GM19463 (cell line): ENCODE measurements around the gene XRCC6.
"Not testable (repeated sequence)": the region's sequence is repeated elsewhere in the genome, so short reads cannot be mapped to it uniquely, and the experiment has no call there.

Experiments
- ATAC-seq: cut with Tn5 transposase; IDR thresholded peaks from one replicate; pipeline ENCODE4 v1.9.1; 2021; ENCODE audit warnings: mild to moderate bottlenecking, moderate library complexity; ENCODE audit not compliant: unreplicated experiment

XRCC6 gene

DNA sequence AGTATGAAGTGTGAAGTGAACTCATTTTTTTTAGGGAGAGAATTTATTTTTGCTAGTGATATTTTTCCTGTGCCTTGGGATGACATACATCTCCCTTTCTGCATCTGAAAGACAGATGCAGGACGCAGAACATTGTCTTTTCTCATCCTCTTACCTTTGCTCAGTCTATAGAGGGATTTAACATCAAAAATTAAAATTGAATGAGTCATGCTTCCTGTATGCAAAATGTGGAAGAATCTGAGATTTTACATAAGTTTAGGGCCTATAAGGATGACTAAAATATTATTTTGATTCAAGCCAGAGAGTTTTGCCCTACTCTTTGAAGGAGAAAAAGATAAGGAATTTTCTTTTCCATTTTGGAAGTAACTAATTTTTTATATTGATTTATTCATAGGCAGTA lies 27.3 kb downstream of the XRCC6 start:
- no peak for ATAC-seq

DNA sequence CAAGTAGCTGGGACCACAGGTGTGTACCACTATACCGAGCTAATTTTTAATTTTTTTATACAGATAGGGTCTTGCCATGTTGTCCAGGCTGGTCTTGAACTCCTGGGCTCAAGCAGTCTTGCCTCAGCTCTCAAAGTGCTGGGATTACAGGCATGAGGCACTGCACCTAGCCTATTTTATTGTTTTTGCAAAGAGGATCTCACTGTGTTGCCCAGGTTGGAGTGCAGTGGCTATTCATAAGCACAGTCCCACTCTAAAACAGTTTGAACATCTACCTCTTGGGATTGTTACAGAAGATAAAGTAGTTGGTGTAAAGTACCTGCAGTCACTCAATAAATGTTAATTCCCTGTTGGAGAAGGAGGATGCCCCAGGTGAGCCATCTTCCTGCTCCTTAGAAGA lies 29.1 kb downstream of the XRCC6 start:
- ATAC-seq, result no peak

DNA sequence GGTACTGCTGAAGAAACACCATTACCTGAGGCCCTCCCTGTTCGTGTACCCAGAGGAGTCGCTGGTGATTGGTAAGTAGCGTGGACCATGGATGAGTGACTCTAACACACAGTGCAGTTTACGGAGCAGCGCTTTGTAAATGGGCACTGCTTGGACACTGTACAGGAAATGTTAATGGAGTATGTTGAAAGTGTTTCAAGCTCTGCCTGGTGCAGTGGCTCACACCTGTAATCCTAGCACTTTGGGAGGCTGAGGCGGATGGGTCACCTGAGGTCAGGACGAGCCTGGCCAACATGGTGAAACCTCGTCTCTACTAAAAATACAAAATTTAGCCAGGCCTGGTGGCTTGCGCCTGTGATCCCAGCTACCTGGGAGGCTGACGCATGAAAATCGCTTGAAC lies 29.7 kb downstream of the XRCC6 start:
- no peak for ATAC-seq

DNA sequence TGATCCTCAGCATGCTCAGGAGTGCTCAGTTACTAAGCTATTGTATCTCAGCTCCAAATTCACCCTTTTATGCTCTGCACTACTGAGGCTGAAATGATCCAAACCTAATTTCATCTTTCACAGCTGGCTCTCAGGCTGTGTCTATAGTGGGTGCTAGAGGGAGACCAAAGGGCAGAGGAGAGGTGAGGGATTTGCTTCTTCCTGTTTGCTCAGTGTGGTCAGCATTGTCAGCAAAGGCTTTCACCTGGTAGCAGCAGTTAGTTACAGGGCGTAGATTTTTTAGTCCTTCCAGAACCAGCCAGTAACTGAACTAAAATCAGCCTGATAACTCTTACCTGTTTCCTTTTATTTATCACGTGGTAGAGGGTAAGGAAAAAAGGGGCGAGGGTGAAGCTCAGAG lies 33.2 kb downstream of the XRCC6 start:
- no peak for ATAC-seq

DNA sequence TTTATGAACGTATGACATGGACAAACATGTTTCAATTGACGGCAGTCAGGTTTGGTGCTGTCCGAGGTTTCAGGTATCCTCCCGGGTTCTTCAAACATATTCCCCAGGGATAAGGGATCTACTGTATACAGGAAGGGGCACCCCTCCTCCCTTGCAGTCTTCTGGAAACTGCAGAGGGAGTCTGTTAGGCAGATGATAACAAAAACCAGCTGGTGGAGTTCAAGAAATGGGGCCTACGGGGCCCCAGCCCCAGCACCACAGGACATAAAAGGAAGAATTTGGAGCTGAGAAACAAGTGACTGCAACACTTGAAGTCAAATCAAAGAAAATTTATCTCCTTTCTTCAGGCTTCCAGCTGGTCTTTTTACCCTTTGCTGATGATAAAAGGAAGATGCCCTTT lies 35.5 kb downstream of the XRCC6 start:
- no peak for ATAC-seq

DNA sequence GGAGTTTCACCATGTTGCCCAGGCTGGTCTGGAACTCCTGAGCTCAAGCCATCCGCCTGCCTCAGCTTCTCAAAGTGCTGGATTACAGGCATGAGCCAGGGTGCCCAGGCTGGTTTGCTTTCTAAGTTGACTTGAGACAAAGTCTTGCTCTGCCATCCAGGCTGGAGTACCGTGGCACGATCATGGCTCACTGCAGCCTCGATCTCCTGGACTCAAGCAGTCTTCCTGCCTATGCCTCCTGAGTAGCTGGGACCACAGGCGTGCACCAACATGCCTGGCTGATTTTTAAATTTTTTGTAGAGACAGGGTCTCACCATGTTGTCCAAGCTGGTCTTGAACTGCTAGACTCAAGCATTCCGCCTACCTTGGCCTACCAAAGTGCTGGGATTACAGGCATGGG lies 36.6 kb downstream of the XRCC6 start:
- no peak for ATAC-seq

DNA sequence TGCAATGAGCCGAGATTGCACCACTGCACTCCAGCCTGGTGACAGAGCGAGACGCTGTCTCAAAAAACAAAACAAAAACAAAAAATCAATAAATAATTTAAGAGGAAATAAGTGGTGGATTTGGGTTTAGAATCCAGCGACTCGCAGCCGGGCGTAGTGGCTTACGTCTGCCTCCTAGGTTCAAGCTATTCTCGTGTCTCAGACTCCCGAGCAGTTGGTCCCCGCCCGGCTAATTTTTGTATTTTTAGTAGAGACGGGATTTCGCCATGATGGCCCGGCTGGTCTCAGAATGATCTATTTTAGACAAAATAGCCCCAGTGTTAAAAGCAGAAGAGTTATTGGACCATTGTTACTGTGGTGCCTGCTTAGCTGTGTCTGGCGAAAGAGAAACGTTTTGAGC lies 37.8 kb downstream of the XRCC6 start:
- ATAC-seq, result no peak

DNA sequence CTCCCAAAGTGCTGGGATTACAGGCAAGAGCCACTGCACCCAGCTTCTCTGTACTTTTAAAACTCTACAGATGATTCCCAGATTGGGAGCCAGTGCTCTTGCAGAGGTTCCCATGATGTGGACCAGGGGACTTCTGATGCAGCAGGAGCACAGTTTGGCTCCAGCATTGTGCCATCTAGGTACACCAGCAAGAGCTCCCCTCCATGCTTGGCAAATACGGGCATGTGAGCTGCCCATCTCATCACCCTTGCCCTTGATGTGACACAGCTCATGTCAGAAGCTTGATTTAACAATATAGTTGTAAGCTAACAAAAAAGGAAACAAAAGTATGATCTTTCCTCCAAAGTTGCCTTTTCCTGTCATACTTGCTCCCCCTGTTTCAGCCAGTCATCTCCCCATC lies 38.8 kb downstream of the XRCC6 start:
- no peak for ATAC-seq

DNA sequence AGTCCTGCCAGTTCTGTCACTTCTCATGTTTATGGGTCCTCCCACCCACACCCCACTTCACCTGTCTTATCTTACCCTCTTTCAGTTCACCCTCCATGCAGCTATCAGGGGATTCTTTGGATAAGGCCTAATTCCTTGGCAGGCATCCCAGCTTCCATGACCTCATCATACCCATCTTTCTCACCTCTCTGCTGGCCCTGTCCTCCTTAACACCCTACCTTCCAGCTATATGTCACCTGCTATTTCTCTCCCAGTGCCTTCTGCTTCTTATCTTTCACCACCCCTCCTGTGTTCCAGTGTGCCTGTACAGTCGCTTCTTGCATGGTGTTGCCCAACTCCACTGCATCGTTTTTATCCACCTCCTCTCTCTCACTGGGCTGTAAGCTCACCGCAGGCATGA lies 39.3 kb downstream of the XRCC6 start:
- no peak for ATAC-seq

DNA sequence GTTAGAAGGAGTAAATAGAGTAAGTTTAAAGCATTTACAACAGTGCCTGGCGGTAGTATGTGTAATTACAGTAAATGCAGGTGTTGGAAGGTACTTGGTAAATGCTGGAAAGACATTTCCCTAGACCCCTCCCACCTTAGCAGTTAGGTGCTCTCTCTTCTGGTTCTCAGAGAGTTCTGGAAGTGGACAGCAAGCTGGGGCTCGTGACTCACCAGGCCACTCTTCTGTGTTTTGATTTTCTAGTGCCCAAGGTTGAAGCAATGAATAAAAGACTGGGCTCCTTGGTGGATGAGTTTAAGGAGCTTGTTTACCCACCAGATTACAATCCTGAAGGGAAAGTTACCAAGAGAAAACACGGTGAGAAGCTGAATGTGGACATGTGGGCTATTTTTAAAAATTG lies 40.0 kb downstream of the XRCC6 start:
- no peak for ATAC-seq

DNA sequence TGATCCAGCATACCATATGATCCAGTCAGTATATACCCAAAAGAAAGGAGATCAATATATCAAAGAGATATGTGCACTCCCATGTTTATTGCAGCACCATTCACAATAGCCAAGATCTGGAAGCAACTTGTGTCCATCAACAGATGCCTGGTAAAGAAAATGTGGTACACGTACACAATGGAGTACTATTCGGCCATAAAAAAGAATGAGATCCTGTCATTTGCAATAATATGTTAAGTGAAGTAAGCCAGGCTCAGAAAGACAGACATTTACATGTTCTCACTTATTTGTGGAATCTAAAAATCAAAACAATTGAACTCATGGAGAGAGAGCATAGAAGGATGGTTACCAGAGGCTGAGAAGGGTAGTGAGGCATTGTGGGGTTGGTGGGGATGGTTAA lies 40.6 kb downstream of the XRCC6 start:
- no peak for ATAC-seq

DNA sequence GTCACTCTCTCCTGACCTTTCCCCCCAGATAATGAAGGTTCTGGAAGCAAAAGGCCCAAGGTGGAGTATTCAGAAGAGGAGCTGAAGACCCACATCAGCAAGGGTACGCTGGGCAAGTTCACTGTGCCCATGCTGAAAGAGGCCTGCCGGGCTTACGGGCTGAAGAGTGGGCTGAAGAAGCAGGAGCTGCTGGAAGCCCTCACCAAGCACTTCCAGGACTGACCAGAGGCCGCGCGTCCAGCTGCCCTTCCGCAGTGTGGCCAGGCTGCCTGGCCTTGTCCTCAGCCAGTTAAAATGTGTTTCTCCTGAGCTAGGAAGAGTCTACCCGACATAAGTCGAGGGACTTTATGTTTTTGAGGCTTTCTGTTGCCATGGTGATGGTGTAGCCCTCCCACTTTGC lies 42.5 kb downstream of the XRCC6 start:
- not testable (repeated sequence) for ATAC-seq

DNA sequence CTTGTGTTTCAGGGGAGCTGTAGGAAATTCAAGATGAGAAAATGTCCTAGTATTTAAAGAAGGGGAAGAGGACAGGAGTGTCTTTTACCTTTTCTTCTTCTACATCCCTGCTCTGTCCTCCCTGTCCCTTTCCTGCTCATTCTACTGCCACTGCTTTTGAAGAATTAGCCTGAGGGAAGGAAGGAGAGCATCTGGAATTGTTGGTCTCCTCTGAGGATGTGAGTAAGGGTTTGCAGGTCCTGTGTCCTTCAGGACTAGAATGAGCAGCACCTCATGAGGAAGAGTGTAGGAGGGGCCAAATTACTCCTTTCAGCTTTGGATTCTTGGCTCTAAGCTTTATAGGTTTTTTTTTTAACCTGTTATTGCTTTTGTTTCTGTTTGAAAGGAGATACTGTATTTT lies 43.4 kb downstream of the XRCC6 start:
- ATAC-seq, result no peak

DNA sequence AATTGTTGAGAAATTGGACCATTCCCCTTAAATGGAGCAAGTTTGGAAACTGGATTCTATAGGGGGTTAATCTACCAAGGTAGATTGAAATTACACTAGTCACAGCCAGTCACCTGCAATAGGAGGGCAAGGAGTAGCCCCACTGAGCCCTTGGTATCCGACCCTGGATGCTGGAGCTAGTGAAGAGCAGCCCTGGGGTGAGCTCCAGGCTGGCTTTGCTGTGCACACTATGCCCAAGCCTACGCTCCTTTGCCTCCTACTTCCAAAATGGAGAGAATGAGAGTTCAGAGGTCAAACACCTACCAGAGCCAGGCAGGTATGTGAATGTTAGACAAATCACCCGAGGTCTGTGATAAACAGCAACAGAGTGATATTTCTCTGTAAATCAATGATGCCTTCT lies 43.9 kb downstream of the XRCC6 start:
- no peak for ATAC-seq

DNA sequence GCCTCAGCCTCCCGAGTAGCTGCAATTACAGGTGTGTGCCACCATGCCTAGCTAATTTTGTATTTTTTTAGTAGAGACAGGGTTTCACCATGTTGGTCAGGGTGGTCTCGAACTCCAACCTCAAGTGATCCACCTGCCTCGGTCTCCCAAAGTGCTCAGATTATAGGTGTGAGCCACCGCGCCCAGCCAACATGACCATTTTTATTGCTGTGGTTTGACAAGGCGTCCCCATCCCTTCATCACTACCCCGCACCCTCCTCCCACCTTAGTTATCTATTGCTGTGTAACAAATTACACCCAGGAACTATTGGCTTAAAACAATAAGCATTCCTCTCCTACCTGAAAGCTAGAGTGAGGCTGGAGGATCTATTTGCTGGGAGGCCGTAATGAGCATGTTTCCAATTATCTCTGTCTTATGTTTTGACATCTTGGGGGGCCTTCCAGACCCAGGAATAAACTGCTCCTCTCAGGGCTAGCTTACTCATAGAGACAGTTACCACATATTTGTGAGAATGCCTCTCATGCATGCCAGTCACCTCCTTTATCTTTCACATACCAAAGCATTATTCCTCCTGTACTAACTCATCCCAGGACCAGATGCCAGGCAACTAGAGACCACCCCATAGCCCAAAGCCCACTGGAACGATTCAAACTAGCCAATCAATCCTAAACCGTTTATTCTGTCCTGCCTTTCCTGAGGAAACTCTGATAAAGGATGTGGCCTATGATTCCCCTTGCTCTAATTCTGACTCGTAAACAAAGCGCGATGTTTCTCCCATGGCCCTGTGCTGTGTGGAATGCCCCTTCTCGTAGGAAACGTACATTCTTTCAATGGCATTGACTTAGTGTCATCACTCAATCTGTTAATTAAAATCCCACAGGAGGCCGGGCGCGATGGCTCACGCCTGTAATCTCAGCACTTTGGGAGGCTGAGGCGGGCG lies 48.1 kb downstream of the XRCC6 start:
- no peak for ATAC-seq

DNA sequence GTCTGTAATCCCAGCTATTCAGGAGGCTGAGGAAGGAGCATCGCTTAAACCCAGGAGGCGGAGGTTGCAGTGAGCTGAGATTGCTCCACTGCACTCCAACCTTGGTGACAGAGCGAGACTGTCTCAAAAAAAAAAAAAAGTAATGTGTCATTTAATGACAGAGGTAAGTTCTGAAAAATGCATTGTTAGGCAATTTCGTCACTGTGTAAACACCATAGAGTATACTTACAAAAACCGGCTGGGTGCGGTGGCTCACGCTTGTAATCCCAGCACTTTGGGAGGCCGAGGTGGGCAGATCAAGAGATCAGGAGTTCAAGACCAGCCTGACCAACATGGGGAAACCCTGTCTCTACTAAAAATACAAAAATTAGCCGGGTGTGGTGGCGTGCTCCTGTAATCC lies 51.0 kb downstream of the XRCC6 start:
- ATAC-seq, result not testable (repeated sequence)

DNA sequence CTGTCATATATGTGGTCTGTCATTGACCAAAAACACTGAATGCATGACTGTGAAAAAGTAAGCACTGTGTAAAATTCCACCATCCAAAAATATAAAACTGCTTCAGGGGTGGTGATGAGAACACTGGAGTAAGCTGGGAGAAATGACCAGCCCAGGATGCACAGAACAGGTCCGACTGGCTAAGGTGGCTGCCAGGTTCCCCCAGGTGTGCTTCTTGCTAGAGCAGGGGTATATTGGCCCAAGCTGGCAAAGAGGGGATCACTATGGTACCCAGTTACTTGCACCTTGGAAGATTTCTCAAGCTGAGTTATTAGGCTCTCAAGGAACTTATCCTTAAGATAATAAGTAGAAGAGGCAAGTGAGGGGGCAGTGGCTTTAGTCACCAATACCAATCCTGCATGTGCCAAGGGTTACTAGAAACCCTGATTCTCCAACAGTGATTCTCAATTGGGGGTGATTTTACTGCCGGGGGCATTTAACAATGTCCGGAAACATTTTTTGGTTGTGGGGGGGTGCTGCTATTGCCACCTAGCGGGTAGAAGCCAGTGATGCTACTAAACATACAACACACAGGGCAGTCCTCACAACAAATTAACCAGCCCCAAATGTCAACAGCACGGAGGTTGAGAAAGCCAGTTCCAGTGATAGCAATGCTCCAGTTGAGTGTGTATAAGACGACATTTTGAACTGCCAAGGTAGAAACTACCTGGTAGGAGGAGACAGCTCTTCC lies 51.9 kb downstream of the XRCC6 start:
- ATAC-seq, result no peak

DNA sequence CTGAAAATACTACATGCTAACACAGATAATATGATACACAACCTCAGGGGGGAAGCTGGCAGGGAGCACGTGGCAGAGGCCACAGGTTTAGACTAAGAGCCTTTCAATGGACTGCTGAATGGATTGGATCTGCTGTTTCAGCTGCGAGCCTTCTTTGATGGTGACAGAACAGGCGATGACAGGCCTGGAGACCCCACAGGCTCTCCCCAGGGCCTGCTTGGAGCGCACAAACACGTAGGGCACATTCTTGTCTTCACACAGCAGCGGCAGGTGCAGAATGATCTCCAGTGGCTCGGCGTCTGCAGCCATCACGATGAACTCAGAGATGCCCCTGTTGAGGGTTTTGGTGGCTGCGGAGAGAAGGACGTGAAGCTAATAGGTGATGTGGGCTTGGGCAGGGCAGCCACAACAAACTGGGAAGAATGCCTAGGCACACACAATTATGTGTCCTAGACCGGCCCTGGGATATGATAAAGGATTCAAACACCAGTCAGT lies 53.8 kb downstream of the XRCC6 start:
- ATAC-seq, result no peak

DNA sequence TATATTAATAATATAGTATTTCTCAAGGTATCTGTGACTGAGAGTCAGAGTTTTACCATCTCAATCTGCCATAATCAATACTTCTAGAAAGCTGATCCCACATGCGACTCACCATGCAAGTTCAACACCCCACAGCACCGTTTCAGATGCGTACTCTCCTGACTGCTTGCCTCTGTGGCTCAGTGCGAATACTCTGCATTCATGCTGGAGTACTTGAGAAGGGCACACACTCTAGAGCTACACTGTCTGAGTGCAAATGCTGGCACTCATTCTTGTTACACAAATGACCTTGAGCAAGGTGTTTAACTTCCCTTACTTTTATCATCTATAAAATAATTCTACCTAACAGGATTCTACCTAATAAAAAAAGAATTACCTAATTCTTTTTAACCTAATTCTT lies 55.0 kb downstream of the XRCC6 start:
- ATAC-seq, result no peak

DNA sequence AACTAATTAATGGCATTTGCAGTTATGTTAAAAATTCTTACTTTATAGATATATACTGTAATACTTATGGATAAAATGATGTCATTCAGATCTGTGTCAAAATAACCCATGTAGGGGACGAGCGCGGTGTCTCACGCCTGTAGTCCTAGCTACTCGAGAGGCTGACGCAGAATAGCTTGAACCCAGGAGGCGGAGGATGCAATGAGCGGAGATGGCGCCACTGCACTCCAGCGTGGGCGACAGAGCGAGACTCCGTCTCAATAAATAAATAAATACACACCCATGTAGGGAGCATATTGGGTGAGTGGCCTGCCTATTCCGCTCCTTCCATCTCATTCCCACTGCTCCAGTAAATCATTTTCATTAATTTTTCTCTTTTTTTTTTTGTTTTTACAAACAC lies 60.5 kb downstream of the XRCC6 start:
- no peak for ATAC-seq

DNA sequence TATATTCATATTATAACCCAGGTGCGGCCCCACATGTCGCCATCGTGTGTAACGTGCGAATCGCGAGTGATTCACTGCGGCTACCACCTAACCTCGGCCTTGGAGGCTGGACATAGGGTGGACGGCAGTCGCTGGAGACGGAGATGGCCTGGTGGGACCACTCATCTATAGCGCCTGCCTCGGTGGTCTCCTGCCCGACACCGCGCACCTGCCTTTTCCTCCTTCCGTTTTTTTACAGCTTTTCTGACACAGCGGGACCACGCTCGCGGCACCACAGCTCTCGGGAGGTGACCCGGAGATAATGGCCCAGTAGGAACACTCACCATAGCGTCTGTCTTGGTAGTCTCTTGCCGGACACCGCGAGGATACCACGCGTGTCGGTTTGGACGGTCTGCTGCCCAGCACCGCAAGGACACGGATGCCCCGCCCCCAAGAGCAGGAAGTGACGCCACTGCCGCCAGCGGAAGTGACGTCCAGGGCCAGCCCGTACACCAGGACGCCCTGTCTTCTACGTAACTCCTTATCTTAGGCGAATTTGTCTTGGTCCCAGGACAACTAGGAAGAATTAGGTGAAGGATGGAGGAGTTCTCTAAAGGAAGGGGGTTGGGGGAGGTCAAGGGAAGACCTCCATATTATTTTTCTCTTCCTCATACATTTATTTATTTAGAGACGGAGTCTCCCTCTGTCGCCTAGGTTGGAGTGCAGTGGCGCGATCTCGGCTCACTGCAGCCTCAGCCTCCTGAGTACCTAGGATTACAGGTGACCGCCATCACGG lies 61.1 kb downstream of the XRCC6 start:
- ATAC-seq, result peak; percentile 71
